HepG2 (cell line): ENCODE measurements around the gene CCR8. TPM values are rescaled to one million over a fixed set of nuclear protein-coding genes. Genes with fewer than 3 reads are reported as not detected.
"Not testable (repeated sequence)": the region's sequence is repeated elsewhere in the genome, so short reads cannot be mapped to it uniquely, and the experiment has no call there.

ENCODE experiments used
- ATAC-seq: fragments of 200-7000 bp; cut with Tn5 transposase; 3 replicates; pipeline ENCODE4 v1.9.1; 2020; ENCODE audit warnings: mild to moderate bottlenecking, moderate library complexity
- BruUV-seq: library from RNA; stranded (reverse); fragments of 400-500 nt; replicated peaks from 2 replicates; lab custom pipeline; 2021; lab: Mats Ljungman, UMichigan
- CTCF ChIA-PET: fragments of 300-600 bp; formaldehyde crosslinking; extraction: SDS; loops from one replicate; lab custom pipeline; 2021; ENCODE audit warnings: low total read pairs, inconsistent platforms, low intra/inter-chr PET ratio; lab: Yijun Ruan, JAX
- POLR2A ChIA-PET: fragments of 350-600 bp; sonication (Branson Sonifier 250); formaldehyde crosslinking; loops from one replicate; lab custom pipeline; 2020; ENCODE audit warnings: antibody characterized with exemption, inconsistent platforms; lab: Yijun Ruan, JAX
- DNase-seq: peaks from one replicate; pipeline ENCODE4 v3.0.0-alpha.2; 2015; ENCODE audit warnings: low spot score
- FAIRE-seq: peaks from 3 replicates; lab custom pipeline; 2011; peaks lifted over from hg19 to GRCh38; lab: Jason Lieb, UNC
- H2AFZ ChIP-seq: one replicate; pipeline ENCODE4 v1.6.1; 2011; ENCODE audit warnings: low read length, inconsistent platforms
- H3K27ac ChIP-seq: fragments of 300-600 bp; 3 replicates; pipeline ENCODE4 v1.8.0; 2011; ENCODE audit warnings: mixed run types, mild to moderate bottlenecking, mixed read lengths, low read length, inconsistent platforms; ENCODE audit not compliant: insufficient read depth; ENCODE audit errors: extremely low read length
- H3K27me3 ChIP-seq, 2 experiments: fragments of 200-600 bp in 1 of 2; 2 replicates in 1 of 2; 3 replicates in 1 of 2; pipeline versions ENCODE4 v1.6.0 to v1.8.0; 2011; ENCODE audit warnings: low read length in 2 of 2, mild to moderate bottlenecking in 2 of 2, moderate library complexity in 2 of 2, inconsistent platforms in 1 of 2; ENCODE audit not compliant: insufficient read depth in 2 of 2, control insufficient read depth in 1 of 2
- H3K36me3 ChIP-seq, 2 experiments: fragments of 200-600 bp in 1 of 2; replicated peaks in 1 of 2; 2 replicates in 1 of 2; 3 replicates in 1 of 2; pipeline versions ENCODE4 v1.5.1 to v1.8.0; 2011; ENCODE audit warnings: low read length in 2 of 2, inconsistent platforms in 1 of 2; ENCODE audit not compliant: insufficient read depth in 2 of 2, control insufficient read depth in 1 of 2
- H3K4me1 ChIP-seq: 2 replicates; pipeline ENCODE4 v1.5.1; 2012; ENCODE audit warnings: low read length, inconsistent platforms; ENCODE audit not compliant: insufficient read depth
- H3K4me2 ChIP-seq: 2 replicates; pipeline ENCODE4 v1.6.0; 2011; ENCODE audit warnings: low read depth, low read length, inconsistent platforms
- H3K4me3 ChIP-seq, 3 experiments: fragments of 200-600 bp in 1 of 3; sonication (generic), shearing (Covaris generic) in 1 of 3; replicated peaks in 1 of 3; 2 replicates each; pipeline ENCODE4 v1.5.1; 2011 to 2016; ENCODE audit warnings: low read length in 3 of 3, inconsistent platforms in 2 of 3, low read depth in 2 of 3, mild to moderate bottlenecking in 2 of 3, control low read depth in 1 of 3, mixed read lengths in 1 of 3; ENCODE audit not compliant: insufficient read depth in 1 of 3
- H3K79me2 ChIP-seq: one replicate; pipeline ENCODE4 v1.6.1; 2011; ENCODE audit warnings: low read length, inconsistent platforms; ENCODE audit not compliant: insufficient read depth
- H3K9ac ChIP-seq: 2 replicates; pipeline ENCODE4 v1.6.0; 2011; ENCODE audit warnings: mild to moderate bottlenecking, low read depth, low read length, inconsistent platforms; ENCODE audit not compliant: insufficient read depth
- H3K9me3 ChIP-seq: 2 replicates; pipeline ENCODE4 v1.5.1; 2012; ENCODE audit warnings: mild to moderate bottlenecking, low read length
- H4K20me1 ChIP-seq: 2 replicates; pipeline ENCODE4 v1.6.0; 2011; ENCODE audit warnings: inconsistent platforms, mild to moderate bottlenecking, low read length, moderate library complexity; ENCODE audit not compliant: insufficient read depth
- CEBPB ChIP-seq: IDR thresholded peaks from 2 replicates; pipeline ENCODE4 v1.6.1; 2011; ENCODE audit warnings: low read depth, low read length, improper control_type of control experiment, borderline replicate concordance
- NR2F2 ChIP-seq: IDR thresholded peaks from 2 replicates; pipeline ENCODE4 v1.6.1; 2012; ENCODE audit warnings: low read depth, inconsistent platforms, borderline replicate concordance
- WGBS: methylation state at CpG from one replicate; pipeline ENCODE4 v1.1.6; 2017; ENCODE audit warnings: low lambda C conversion rate; 5-methylcytosine and 5-hydroxymethylcytosine counted together
- in situ Hi-C: cut with HindIII; loops from 2 replicates; pipeline ENCODE4 v1.10.0; 2017; ENCODE audit warnings: low pct_unique_long_range_greater_than_20kb; ENCODE audit not compliant: extremely low pct_ligation_motif_present
- intact Hi-C: fragments of 100-400 bp; cut with micrococcal nuclease; formaldehyde crosslinking; loops from one replicate; pipeline ENCODE4 v1.10.0; 2022; ENCODE audit not compliant: unreplicated experiment
- polyA plus RNA-seq, 8 experiments: library from polyadenylated mRNA; depleted of rRNA in 3 of 8; stranded (reverse) in 7 of 8; unstranded in 1 of 8; fragments of >200 nt; fragmentation: Illumina TruSeq in 4 of 8; extraction: Trizol in 4 of 8; gene quantifications; 2 replicates each; pipeline versions ENCODE4 v1.2.1 to v1.2.3, GENCODE V29; 2011 to 2016; ENCODE audit warnings: low read depth in 4 of 8, missing spikeins in 1 of 8, mixed read lengths in 1 of 8; ENCODE audit not compliant: insufficient read depth in 1 of 8
- total RNA-seq, 5 experiments: library from RNA; depleted of rRNA; stranded (reverse); fragments of >200 nt; fragmentation: Illumina TruSeq; extraction: Trizol; gene quantifications; 2 replicates each; pipeline ENCODE4 v1.2.3, GENCODE V29; 2016; ENCODE audit warnings: low read depth in 1 of 5
- TF ChIP-seq, protein P1 (sequence below): sonication (generic); formaldehyde crosslinking; IDR thresholded peaks from 2 replicates; pipeline ENCODE4 v1.5.0; 2020; ENCODE audit warnings: mild to moderate bottlenecking, missing genetic modification reagents, borderline replicate concordance

The CCR8 gene
- total and polyA plus RNA-seq, 2 of the 13 experiments (the other 11 are each of a cell fraction or from before 2014, with no cell fraction given): not detected

DNA sequence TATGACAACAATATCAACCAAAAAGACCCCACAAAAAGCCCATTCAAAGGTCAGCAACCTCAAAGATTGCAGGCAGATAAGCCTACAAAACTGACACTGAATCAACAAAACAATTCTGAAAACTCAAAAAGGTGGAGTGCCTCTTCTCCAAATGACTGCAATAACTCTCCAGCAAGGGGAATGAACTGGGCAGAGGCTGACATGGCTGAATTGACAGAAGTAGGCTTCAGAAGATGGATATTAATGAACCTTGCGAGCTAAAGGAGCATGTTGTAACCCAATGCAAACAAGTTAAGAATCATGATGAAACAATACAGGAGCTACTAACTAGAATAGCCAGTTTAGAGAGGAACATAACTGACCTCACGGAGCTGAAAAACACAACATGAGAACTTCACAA lies 33.3 kb downstream of the CCR8 start (continued):
- TF ChIP-seq, protein P1, sequence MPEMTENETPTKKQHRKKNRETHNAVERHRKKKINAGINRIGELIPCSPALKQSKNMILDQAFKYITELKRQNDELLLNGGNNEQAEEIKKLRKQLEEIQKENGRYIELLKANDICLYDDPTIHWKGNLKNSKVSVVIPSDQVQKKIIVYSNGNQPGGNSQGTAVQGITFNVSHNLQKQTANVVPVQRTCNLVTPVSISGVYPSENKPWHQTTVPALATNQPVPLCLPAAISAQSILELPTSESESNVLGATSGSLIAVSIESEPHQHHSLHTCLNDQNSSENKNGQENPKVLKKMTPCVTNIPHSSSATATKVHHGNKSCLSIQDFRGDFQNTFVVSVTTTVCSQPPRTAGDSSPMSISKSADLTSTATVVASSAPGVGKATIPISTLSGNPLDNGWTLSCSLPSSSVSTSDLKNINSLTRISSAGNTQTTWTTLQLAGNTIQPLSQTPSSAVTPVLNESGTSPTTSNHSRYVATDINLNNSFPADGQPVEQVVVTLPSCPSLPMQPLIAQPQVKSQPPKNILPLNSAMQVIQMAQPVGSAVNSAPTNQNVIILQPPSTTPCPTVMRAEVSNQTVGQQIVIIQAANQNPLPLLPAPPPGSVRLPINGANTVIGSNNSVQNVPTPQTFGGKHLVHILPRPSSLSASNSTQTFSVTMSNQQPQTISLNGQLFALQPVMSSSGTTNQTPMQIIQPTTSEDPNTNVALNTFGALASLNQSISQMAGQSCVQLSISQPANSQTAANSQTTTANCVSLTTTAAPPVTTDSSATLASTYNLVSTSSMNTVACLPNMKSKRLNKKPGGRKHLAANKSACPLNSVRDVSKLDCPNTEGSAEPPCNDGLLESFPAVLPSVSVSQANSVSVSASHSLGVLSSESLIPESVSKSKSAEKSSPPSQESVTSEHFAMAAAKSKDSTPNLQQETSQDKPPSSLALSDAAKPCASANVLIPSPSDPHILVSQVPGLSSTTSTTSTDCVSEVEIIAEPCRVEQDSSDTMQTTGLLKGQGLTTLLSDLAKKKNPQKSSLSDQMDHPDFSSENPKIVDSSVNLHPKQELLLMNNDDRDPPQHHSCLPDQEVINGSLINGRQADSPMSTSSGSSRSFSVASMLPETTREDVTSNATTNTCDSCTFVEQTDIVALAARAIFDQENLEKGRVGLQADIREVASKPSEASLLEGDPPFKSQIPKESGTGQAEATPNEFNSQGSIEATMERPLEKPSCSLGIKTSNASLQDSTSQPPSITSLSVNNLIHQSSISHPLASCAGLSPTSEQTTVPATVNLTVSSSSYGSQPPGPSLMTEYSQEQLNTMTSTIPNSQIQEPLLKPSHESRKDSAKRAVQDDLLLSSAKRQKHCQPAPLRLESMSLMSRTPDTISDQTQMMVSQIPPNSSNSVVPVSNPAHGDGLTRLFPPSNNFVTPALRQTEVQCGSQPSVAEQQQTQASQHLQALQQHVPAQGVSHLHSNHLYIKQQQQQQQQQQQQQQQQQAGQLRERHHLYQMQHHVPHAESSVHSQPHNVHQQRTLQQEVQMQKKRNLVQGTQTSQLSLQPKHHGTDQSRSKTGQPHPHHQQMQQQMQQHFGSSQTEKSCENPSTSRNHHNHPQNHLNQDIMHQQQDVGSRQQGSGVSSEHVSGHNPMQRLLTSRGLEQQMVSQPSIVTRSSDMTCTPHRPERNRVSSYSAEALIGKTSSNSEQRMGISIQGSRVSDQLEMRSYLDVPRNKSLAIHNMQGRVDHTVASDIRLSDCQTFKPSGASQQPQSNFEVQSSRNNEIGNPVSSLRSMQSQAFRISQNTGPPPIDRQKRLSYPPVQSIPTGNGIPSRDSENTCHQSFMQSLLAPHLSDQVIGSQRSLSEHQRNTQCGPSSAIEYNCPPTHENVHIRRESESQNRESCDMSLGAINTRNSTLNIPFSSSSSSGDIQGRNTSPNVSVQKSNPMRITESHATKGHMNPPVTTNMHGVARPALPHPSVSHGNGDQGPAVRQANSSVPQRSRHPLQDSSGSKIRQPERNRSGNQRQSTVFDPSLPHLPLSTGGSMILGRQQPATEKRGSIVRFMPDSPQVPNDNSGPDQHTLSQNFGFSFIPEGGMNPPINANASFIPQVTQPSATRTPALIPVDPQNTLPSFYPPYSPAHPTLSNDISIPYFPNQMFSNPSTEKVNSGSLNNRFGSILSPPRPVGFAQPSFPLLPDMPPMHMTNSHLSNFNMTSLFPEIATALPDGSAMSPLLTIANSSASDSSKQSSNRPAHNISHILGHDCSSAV (CRISPR knock-in tag): no peak
- 0 out of 2 replicates have a peak, but pooled peaks have one; percentile 42 for TF ChIP-seq NR2F2
- TF ChIP-seq CEBPB: 0 out of 2 replicates have a peak, but pooled peaks have one; percentile 4

DNA sequence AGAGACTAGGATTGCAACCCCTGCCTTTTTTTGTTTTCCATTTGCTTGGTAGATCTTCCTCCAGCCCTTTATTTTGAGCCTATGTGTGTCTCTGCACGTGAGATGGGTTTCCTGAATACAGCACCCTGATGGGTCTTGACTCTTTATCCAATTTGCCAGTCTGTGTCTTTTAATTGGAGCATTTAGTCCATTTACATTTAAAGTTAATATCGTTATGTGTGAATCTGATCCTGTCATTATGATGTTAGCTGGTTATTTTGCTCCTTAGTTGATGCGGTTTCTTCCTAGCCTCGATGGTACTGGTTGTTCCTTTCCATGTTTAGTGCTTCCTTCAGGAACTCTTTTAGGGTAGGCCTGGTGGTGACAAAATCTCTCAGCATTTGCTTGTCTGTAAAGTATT lies 40.9 kb downstream of the CCR8 start:
- H3K9me3 ChIP-seq, H3K4me1 ChIP-seq, DNase-seq, CTCF ChIA-PET, BruUV-seq, FAIRE-seq, H4K20me1 ChIP-seq, ATAC-seq, H3K36me3 ChIP-seq, H3K4me3 ChIP-seq, H3K27me3 ChIP-seq, in situ Hi-C loops, POLR2A ChIA-PET, intact Hi-C loops, H3K27ac ChIP-seq, H3K9ac ChIP-seq, H3K4me2 ChIP-seq, H2AFZ ChIP-seq, H3K79me2 ChIP-seq: not testable (repeated sequence)
- 36% methylated on average over 4 of the region's 4 CpGs for WGBS
